Spinal cord (tissue), 10 donors: ENCODE results near the gene GCNT4. TPM values are rescaled to one million over a fixed set of nuclear protein-coding genes. Genes with fewer than 3 reads are reported as not detected.

Experiments
- DNase-seq, 6 donors: peaks; one replicate each; pipeline versions ENCODE4 v3.0.0 to v3.0.0-alpha.2; 2013 to 2015; ENCODE audit warnings: low spot score in 6 of 6, low read depth in 4 of 6
- H3K27ac ChIP-seq: one replicate; pipeline ENCODE4 v1.5.1; 2013; ENCODE audit warnings: low read depth, low read length, control low read depth
- H3K27me3 ChIP-seq: one replicate; pipeline ENCODE4 v1.6.1; 2013; ENCODE audit warnings: low read length; ENCODE audit not compliant: control insufficient read depth, insufficient read depth
- H3K36me3 ChIP-seq: one replicate; pipeline ENCODE4 v1.6.1; 2013; ENCODE audit warnings: low read length; ENCODE audit not compliant: control insufficient read depth, insufficient read depth
- H3K4me1 ChIP-seq: one replicate; pipeline ENCODE4 v1.6.1; 2013; ENCODE audit warnings: low read length; ENCODE audit not compliant: control insufficient read depth, insufficient read depth
- H3K4me3 ChIP-seq: one replicate; pipeline ENCODE4 v1.5.1; 2013; ENCODE audit warnings: low read depth, low read length, control low read depth
- H3K9me3 ChIP-seq: one replicate; pipeline ENCODE4 v1.6.1; 2013; ENCODE audit warnings: low read length; ENCODE audit not compliant: control insufficient read depth, insufficient read depth
- WGBS: methylation state at CpG from one replicate; pipeline ENCODE4 v1.1.5; 2013; ENCODE audit warnings: missing lambda C conversion rate; ENCODE audit not compliant: insufficient coverage; 5-methylcytosine and 5-hydroxymethylcytosine counted together
- polyA plus RNA-seq, 2 donors: library from polyadenylated mRNA; unstranded; fragments of 120-200 nt; gene quantifications; one replicate each; pipeline ENCODE4 v1.2.1, GENCODE V29; 2013; ENCODE audit not compliant: insufficient read length in 2 of 2
- small RNA-seq: library from RNA; depleted of rRNA; stranded (forward); fragments of <200 nt; gene quantifications from one replicate; pipeline ENCODE3, GENCODE V24; 2014; ENCODE audit warnings: low replicate concordance
- total RNA-seq, 2 donors: library from RNA; depleted of rRNA in 1 of 2; stranded (reverse); fragments of 120-200 nt in 1 of 2; fragments of >200 nt in 1 of 2; gene quantifications; one replicate each; pipeline versions ENCODE4 v1.2.3 to v1.2.4, GENCODE V29; 2013 to 2014
- donor health status: healthy.

The GCNT4 gene
- total and polyA plus RNA-seq, 4 donors: 0.66 to 2.9 (median 1.1) TPM

GRCh38 chr5:75006865-75007822 lies 45.2 kb downstream of the GCNT4 start:
- Histone ChIP-seq H3K9me3 (peaks cover 4% of the 10 kb centered on the region), H3K27ac (no peak overlapping the region), H3K4me3 (no peak overlapping the region), H3K27me3 (no peaks in the 10 kb centered on the region), H3K36me3 (no peaks in the 10 kb centered on the region), H3K4me1 (no peaks in the 10 kb centered on the region)
- WGBS: 69% methylated on average over 8 of the region's 10 CpGs
- no peak for DNase-seq

DNA sequence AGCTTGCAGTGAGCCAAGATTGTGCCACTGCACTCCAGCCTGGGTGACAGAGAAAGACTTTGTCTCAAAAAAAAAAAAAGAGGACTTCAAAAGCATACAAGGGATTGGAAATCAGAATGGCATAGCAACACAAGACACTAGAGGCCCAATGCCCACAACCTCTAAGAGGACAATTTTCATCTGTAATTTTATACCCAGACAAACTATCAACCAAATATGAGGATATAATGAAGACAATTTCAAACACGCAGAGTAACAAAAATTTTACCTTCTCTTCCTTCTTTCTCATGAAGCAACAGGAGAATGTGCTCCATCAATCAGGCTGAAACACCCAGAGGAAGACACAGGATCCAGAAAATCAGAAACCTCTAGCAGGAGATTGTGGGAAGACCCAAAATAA lies 46.8 kb downstream of the GCNT4 start:
- no CpG with 5 or more reads among the region's 1 CpG for WGBS
- H3K27ac ChIP-seq: no peak overlapping the region
- no peaks in the 10 kb centered on the region for H3K36me3 ChIP-seq
- H3K27me3 ChIP-seq: no peaks in the 10 kb centered on the region
- H3K4me1 ChIP-seq: no peaks in the 10 kb centered on the region
- H3K9me3 ChIP-seq: peaks cover 4% of the 10 kb centered on the region
- no peak for DNase-seq
- H3K4me3 ChIP-seq: no peak overlapping the region

Small RNA genes lying within 50 kb of the gene (small RNA-seq; reads per million reads assigned to genes)
- not detected for gene AC093259.1

Other genes with a start within 250 kb of the GCNT4 start
- 10 to 100 TPM; 25.3 to 62.9 TPM for gene FAM169A, start 186.2 kb downstream of the GCNT4 start, total RNA-seq
- 10 to 100 TPM; 20.1 to 37.6 TPM for gene FAM169A, start 186.2 kb downstream of the GCNT4 start, polyA plus RNA-seq
- under 1 TPM; 0.50 to 0.59 TPM for gene ANKRD31, start 184.3 kb upstream of the GCNT4 start, total RNA-seq
- gene ANKRD31, start 184.3 kb upstream of the GCNT4 start, polyA plus RNA-seq: under 1 TPM; 0.51 to 0.53 TPM